ENCODE results near the gene ATG7.
"Not testable (repeated sequence)": the region's sequence is repeated elsewhere in the genome, so short reads cannot be mapped to it uniquely, and the experiment has no call there.

The ATG7 gene

DNA sequence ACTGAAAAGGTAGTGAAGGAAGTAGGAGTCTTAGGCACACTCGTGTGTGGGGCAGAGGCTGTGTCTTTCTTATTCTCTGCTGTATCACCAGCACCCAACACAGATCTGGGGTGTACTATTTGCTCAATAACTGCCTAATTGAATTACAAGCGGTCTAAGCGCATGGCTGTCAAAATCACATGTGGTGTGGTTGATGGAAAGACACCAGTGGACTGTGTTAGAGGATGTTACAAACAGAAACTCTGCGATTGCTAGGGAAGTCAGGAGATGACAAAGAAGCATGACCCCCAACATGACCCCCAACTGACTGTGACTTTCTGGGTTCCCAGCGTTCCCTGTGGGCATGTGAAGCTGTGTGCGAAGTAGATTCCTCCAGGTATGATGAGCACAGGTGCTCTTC lies 32.0 kb downstream of the ATG7 start:
- no peak for DNase-seq

- DNase-seq: no peak
These were observed 33.3 kb downstream of the ATG7 start for GRCh38 chr3:11305509-11305908.

- DNase-seq: no peak
These were observed 34.8 kb downstream of the ATG7 start for GRCh38 chr3:11306817-11307589.

GRCh38 chr3:11307830-11308432 lies 35.7 kb downstream of the ATG7 start:
- DNase-seq: no peak

GRCh38 chr3:11310258-11310657 lies 38.1 kb downstream of the ATG7 start:
- DNase-seq: no peak

DNA sequence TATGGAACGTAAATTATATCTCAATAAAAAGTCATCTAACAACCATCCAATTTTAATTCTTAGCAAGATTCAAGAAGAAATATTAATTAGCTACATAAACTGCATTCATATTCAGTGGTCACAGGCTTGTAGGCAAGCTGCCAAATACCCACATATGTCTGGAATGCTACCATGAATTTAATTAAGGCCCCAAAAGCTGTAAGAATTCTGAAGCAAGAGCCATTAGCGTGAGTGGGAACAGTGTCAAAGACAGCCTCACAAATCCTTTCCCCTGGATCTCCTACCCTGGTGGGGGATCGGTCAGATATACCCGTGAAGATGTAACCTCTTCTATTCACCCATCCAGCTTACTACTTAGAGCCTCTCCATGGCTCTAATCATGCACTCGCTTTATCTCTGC lies 40.0 kb downstream of the ATG7 start:
- DNase-seq: no peak

DNA sequence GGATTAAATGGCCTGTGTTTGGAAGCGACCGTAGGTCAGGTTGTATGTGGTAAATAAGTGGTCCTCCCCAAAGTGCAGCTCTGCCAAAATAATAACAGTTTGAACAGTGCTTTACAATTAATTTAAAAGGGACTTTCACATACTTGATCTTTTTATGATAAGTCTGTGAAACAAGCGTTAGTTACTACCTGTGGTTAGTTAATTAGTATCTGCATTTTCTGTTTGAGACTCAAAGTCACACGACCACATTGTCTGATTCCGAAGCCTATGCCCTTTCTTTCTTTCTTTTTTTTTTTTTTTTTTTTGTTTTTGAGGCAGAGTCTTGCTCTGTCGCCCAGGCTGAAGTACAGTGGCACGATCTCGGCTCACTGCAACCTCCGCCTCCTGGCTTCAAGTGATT lies 45.1 kb downstream of the ATG7 start:
- DNase-seq: no peak

GRCh38 chr3:11322931-11323330 lies 50.7 kb downstream of the ATG7 start:
- DNase-seq: no peak

- no peak for DNase-seq
These were observed 51.6 kb downstream of the ATG7 start for GRCh38 chr3:11323813-11324212.

- no peak for DNase-seq
These were observed 55.4 kb downstream of the ATG7 start for GRCh38 chr3:11327619-11328018.

GRCh38 chr3:11328196-11328945 lies 56.2 kb downstream of the ATG7 start:
- no peak for DNase-seq

GRCh38 chr3:11329777-11330176 lies 57.6 kb downstream of the ATG7 start:
- DNase-seq: no peak

DNA sequence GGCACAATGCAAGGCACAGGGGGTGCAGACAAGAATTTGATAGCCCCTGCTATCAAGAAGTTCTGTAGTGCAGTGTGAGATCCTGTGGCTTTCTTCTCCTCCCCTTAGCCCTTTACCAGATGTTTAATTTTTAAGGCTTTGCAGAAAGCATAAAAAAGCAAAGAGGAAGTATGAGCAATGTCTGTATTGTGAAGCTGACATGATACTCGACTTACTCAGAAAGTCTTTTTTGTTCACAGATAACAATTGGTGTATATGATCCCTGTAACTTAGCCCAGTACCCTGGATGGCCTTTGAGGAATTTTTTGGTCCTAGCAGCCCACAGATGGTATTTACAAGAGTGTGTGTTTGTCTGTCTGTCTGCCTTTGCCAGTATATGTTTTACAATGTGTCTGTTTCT lies 58.9 kb downstream of the ATG7 start:
- DNase-seq: no peak

DNA sequence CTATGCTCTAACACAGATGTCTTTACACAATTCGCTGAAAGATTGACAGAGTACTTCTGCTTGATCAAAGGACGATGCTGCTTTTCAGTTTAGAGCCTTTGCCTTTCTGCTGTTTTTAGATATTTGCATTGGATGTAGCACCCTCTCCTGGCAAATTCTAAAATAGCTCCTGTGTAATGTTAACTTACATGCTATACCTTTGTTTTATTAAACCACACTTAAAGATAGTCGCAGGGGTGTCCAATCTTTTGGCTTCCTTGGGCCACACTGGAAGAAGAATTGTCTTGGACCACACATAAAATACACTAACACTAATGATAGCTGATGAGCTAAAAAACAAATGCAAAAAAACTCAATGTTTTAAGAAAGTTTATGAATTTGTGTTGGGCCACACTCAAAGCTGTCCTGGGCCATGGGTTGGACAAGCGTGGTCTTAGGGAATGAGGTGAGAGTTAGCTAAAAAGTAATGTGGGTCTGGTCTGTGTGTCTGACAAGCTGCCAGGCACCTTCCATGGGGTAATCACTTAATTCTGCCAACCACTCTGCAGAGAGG lies 62.9 kb downstream of the ATG7 start:
- DNase-seq: peak; percentile 16

- no peak for DNase-seq
These were observed 67.3 kb downstream of the ATG7 start for GRCh38 chr3:11339541-11339940.

DNA sequence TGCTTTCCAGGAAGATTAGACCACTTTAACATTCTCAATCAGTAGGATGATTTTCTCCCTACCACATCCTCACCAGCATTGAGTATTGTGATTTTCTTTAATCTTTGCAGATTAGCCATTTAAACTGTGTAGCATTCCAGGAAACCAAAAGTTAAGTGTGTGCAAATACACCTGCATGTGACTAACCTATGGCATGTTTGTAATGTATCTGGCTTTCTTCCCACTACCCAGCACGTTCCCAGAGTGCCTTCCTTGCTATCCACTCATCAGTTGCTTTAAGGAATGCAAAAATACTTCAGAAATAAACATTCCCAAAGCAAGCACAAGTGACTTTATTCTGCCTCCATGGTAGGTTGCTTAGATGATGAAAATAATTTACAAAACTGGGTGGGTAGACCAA lies 74.2 kb downstream of the ATG7 start:
- no peak for DNase-seq

DNA sequence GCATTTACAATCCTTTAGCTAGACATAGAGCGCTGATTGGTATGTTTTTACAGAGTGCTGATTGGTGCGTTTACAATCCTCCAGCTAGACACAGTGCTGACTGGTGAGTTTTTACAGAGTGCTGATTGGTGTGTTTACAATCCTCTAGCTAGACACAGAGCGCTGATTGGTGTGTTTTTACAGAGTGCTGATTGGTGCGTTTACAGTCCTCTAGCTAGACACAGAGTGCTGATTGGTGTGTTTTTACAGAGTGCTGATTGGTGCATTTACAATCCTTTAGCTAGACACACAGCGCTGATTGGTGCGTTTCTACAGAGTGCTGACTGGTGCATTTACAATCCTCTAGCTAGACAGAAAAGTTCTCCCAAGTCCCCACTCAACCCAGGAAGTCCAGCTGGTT lies 76.7 kb downstream of the ATG7 start:
- DNase-seq: not testable (repeated sequence)

- DNase-seq: no peak
These were observed 77.2 kb downstream of the ATG7 start for GRCh38 chr3:11349446-11349845.

DNA sequence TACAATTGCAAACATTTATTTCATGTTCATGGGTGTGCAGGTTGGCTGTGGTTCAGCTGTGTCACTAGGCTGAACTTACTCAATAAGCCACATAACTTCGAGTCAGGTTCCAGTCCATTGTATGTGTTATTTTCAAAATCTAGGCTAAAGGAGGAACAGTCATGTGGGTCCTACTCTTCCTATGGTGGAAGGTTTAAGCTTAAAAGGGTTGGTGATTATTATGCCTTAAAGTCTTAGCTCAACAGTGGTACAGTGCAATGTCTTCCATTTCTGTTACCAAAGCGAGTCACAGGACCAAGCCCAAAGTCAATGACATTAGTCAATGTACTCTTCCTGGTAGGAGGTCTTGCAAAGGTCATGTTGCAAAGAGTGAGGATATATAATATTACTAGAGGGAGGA lies 78.2 kb downstream of the ATG7 start:
- no peak for DNase-seq

GRCh38 chr3:11351451-11351850 lies 79.3 kb downstream of the ATG7 start:
- no peak for DNase-seq

GRCh38 chr3:11356269-11356668 lies 84.1 kb downstream of the ATG7 start:
- no peak for DNase-seq

- DNase-seq: no peak
These were observed 90.4 kb downstream of the ATG7 start for GRCh38 chr3:11362600-11362999.

DNA sequence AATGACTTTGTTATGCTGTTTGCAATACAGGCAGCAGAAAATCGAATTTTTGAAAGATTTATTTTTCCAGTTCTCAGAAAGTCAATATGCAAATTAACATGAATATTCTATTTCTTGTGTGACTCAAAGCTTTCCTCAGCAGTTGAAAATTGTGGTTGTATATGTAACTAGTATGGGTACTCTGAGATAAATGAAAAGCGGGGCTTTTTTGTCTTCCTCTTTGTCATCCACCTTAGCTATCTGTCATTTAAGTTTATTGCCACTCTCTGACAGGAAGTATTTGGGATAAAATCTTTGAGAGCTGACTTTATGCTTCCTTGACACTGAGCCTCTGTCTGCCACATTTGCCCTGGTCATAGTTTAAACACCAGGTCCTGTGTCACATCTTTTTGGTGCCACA lies 91.5 kb downstream of the ATG7 start:
- no peak for DNase-seq

DNA sequence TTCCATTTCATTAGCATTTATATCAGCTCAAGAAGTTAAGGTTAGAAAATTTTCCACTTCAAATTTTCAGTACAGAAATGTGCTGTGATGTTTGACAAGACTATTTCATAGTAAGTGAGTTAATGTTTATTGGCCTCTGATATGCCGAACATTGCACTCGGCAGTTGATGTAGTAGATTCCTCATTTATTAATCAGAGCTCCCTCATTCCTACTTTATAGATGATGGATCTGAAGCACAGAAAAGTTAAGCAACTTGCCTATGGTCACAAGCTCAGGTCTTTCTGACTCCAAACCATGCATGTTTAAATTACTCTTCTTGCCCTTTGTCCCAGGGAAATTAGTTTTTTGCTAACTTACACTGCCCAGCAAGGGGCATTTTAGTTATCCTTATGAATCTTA lies 92.0 kb downstream of the ATG7 start:
- no peak for DNase-seq

Measured in NCI-H524 treated with DMSO at 0.1 percent for 48 hours (cell line).